ENCODE measurements around the gene KCNK5.

GRCh38 chr6:39231521-39232243, 2.4 kb upstream of the KCNK5 start:
- TF ChIP-seq CTCF (IDR thresholded peaks at IDR 0.05; ENCODE audit: low read depth, low read length) (no peak), POLR2A (IDR thresholded peaks at IDR 0.05; ENCODE audit: extremely low read depth, insufficient read length) (no peak)
- TF ChIP-seq, protein P1, sequence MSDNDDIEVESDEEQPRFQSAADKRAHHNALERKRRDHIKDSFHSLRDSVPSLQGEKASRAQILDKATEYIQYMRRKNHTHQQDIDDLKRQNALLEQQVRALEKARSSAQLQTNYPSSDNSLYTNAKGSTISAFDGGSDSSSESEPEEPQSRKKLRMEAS (IDR thresholded peaks at IDR 0.05; ENCODE audit: low read depth, low read length) = no peak

Data from NB4 (cell line).